ENCODE results near the gene FOXC1. TPM values are rescaled to one million over a fixed set of nuclear protein-coding genes. Genes with fewer than 3 reads are reported as not detected.

The FOXC1 gene
- total and polyA plus RNA-seq, 9 of the 15 experiments (the other 6 are each of a cell fraction or from before 2014, with no cell fraction given) = not detected

GRCh38 chr6:1609648-1610496 lies at the start of gene FOXC1 (continued):
- TF ChIP-seq, protein P1, sequence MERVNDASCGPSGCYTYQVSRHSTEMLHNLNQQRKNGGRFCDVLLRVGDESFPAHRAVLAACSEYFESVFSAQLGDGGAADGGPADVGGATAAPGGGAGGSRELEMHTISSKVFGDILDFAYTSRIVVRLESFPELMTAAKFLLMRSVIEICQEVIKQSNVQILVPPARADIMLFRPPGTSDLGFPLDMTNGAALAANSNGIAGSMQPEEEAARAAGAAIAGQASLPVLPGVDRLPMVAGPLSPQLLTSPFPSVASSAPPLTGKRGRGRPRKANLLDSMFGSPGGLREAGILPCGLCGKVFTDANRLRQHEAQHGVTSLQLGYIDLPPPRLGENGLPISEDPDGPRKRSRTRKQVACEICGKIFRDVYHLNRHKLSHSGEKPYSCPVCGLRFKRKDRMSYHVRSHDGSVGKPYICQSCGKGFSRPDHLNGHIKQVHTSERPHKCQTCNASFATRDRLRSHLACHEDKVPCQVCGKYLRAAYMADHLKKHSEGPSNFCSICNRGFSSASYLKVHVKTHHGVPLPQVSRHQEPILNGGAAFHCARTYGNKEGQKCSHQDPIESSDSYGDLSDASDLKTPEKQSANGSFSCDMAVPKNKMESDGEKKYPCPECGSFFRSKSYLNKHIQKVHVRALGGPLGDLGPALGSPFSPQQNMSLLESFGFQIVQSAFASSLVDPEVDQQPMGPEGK (CRISPR knock-in tag; IDR thresholded peaks at IDR 0.05; ENCODE audit: borderline replicate concordance) = no peak
- no peak for TF ChIP-seq BDP1 (IDR thresholded peaks at IDR 0.05; ENCODE audit: insufficient read depth, insufficient read length)
- no peak for TF ChIP-seq PCBP1 (IDR thresholded peaks at IDR 0.05; ENCODE audit: low read depth, low read length, poor library complexity, severe bottlenecking)
- TF ChIP-seq U2AF2 (optimal IDR thresholded peaks at IDR 0.05; ENCODE audit: low read depth, low read length) = no peak
- TF ChIP-seq NFE2L1 (tag; IDR thresholded peaks at IDR 0.05; ENCODE audit: borderline replicate concordance, low read depth) = no peak
- TF ChIP-seq EHMT2 (IDR thresholded peaks at IDR 0.05) = no peak
- TF ChIP-seq RBM34 (IDR thresholded peaks at IDR 0.05; ENCODE audit: borderline replicate concordance, insufficient read depth, low read length) = no peak
- no peak for TF ChIP-seq ARNT (IDR thresholded peaks at IDR 0.05)

Measured in K562 (cell line).